Progenitor cell of endocrine pancreas (in vitro differentiated cells): ENCODE results near the gene ACP5. TPM values are rescaled to one million over a fixed set of nuclear protein-coding genes. Genes with fewer than 3 reads are reported as not detected.
A peak's percentile ranks its signal among the peaks of the same experiment; 100 is the strongest.

Experiments used
- DNase-seq: peaks from one replicate; pipeline ENCODE4 v3.0.0; 2021; ENCODE audit warnings: low spot score; ENCODE audit not compliant: unreplicated experiment
- H3K27ac Mint-ChIP-seq: 2 replicates; pipeline ENCODE4 v1.8.0; 2021; ENCODE audit warnings: mild to moderate bottlenecking, moderate library complexity, mixed read lengths
- H3K27me3 Mint-ChIP-seq: 2 replicates; pipeline ENCODE4 v1.8.0; 2021; ENCODE audit warnings: mixed read lengths
- H3K36me3 Mint-ChIP-seq: 2 replicates; pipeline ENCODE4 v1.8.0; 2022; ENCODE audit warnings: mixed read lengths; ENCODE audit not compliant: insufficient read depth
- H3K4me1 Mint-ChIP-seq: 2 replicates; pipeline ENCODE4 v1.8.0; 2021; ENCODE audit warnings: low read depth, mixed read lengths
- H3K4me3 Mint-ChIP-seq: 2 replicates; pipeline ENCODE4 v1.8.0; 2021; ENCODE audit warnings: low read depth, mild to moderate bottlenecking, moderate library complexity, mixed read lengths
- H3K9me3 Mint-ChIP-seq: 2 replicates; pipeline ENCODE4 v1.8.0; 2021; ENCODE audit warnings: low read depth, mixed read lengths
- total RNA-seq: library from RNA; stranded (reverse); gene quantifications from 2 replicates; pipeline ENCODE4 v1.2.1, GENCODE V29; 2021
- TF ChIP-seq, protein P1 (sequence below): fragments of 200-600 bp; sonication (generic); IDR thresholded peaks from one replicate; pipeline ENCODE4 v1.5.0; 2021; ENCODE audit warnings: antibody characterized with exemption, mild to moderate bottlenecking; ENCODE audit not compliant: unreplicated experiment

ACP5 gene
- total RNA-seq, 1 donor from 2014 or later = 1.6 TPM

DNA sequence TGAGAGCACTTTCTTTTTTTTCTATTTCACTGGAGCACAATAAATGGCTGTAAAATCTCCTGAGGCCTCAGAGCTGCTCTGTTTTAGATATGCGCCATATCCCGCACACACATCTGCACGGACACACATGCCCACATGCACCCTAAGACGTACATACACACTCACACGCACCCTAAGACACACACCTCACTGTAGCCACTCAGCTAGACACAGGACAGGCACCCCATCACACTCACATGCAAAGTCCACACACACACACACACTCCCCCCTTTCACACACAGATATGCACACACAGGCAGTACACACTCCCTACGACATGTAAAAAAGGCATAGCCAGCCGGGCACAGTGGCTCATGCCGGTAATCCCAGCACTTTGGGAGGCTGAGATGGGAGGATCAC, 27.2 kb downstream of the ACP5 start:
- Mint-ChIP-seq H3K9me3 (no peaks in the 10 kb centered on the region), H3K27me3 (no peaks in the 10 kb centered on the region), H3K4me1 (no peaks in the 10 kb centered on the region), H3K4me3 (no peak overlapping the region), H3K36me3 (no peaks in the 10 kb centered on the region), H3K27ac (peak overlapping the region; percentile 78)
- no peak for DNase-seq
- TF ChIP-seq, protein P1, sequence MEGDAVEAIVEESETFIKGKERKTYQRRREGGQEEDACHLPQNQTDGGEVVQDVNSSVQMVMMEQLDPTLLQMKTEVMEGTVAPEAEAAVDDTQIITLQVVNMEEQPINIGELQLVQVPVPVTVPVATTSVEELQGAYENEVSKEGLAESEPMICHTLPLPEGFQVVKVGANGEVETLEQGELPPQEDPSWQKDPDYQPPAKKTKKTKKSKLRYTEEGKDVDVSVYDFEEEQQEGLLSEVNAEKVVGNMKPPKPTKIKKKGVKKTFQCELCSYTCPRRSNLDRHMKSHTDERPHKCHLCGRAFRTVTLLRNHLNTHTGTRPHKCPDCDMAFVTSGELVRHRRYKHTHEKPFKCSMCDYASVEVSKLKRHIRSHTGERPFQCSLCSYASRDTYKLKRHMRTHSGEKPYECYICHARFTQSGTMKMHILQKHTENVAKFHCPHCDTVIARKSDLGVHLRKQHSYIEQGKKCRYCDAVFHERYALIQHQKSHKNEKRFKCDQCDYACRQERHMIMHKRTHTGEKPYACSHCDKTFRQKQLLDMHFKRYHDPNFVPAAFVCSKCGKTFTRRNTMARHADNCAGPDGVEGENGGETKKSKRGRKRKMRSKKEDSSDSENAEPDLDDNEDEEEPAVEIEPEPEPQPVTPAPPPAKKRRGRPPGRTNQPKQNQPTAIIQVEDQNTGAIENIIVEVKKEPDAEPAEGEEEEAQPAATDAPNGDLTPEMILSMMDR = no peak

DNA sequence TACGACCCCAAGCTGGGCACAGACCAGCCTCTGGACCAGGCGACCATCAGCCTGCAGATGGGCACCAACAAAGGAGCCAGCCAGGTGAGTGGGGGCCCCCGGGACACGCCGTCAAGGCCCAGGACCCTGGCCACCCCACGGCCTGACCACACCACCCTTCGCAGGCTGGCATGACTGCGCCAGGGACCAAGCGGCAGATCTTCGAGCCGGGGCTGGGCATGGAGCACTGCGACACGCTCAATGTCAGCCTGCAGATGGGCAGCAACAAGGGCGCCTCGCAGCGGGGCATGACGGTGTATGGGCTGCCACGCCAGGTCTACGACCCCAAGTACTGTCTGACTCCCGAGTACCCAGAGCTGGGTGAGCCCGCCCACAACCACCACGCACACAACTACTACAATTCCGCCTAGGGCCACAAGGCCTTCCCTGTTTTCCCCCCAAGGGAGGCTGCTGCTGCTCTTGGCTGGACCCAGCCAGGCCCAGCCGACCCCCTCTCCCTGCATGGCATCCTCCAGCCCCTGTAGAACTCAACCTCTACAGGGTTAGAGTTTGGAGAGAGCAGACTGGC, 28.0 kb downstream of the ACP5 start:
- Mint-ChIP-seq H3K27ac (no peak overlapping the region), H3K4me1 (no peaks in the 10 kb centered on the region), H3K9me3 (no peaks in the 10 kb centered on the region), H3K4me3 (no peak overlapping the region), H3K36me3 (no peaks in the 10 kb centered on the region), H3K27me3 (no peaks in the 10 kb centered on the region)
- TF ChIP-seq, protein P1 = no peak
- DNase-seq = no peak

DNA sequence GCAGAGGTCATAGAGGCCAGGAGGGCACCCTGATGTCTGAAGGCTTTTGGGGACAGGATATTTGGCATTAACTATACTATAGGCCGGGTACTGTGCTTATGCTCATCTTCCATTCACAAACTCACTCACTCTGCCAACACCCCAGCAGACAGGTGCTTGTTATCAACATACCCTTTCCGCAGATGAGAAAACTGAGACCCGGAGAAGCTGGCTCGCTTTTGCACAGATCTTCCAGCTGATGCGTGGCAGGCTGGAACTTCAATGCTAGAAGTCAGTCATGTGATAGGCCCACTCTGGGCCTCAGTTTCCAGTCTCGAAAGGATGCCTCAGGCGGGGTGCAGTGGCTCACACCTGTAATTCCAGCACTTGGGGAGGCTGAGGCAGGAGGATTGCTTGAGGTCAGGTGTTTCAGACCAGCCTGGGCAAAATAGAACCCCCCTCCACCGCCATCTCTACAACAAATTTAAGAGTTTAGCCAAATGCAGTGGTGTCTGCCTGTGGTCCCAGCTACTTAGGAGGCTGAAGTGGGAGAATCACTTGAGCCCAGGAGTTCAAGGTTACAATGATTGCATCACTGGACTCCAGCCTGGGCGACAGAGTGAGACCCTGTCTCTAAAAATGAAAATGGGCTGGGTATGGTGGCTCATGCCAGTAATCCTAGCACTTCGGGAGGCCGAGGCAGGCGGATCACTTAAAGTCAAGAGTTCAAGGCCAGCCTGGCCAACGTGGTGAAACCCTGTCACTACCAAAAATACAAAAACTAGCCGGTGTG, 29.3 kb downstream of the ACP5 start:
- H3K27me3 Mint-ChIP-seq = no peaks in the 10 kb centered on the region
- no peaks in the 10 kb centered on the region for H3K36me3 Mint-ChIP-seq
- no peaks in the 10 kb centered on the region for H3K4me1 Mint-ChIP-seq
- DNase-seq = no peak
- H3K4me3 Mint-ChIP-seq = no peak overlapping the region
- TF ChIP-seq, protein P1 = no peak
- no peaks in the 10 kb centered on the region for H3K9me3 Mint-ChIP-seq
- H3K27ac Mint-ChIP-seq = no peak overlapping the region

DNA sequence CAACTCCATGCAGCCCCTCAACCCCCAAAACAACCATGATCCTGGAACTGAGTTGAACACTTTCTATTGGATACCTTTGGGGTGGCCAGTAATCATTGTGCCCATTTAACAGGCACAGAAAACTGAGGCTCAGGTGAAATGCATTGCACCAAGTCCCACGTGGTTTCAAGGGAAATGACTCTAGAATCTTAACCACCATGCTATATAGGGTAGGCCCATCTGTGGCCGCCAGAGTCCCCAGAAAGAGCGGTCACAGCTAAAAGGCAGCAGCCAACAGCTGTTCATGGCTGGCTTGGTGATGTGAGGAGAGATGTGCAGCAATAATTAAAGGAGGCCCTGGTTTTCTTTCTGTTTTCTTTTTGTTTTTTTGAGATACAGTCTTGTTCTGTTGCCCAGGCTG, 36.2 kb downstream of the ACP5 start:
- TF ChIP-seq, protein P1 = no peak
- H3K36me3 Mint-ChIP-seq = no peaks in the 10 kb centered on the region
- H3K4me3 Mint-ChIP-seq = no peak overlapping the region
- H3K27me3 Mint-ChIP-seq = peaks cover 17% of the 10 kb centered on the region
- H3K9me3 Mint-ChIP-seq = no peaks in the 10 kb centered on the region
- no peak for DNase-seq
- no peak overlapping the region for H3K27ac Mint-ChIP-seq
- H3K4me1 Mint-ChIP-seq = peaks cover 3% of the 10 kb centered on the region

DNA sequence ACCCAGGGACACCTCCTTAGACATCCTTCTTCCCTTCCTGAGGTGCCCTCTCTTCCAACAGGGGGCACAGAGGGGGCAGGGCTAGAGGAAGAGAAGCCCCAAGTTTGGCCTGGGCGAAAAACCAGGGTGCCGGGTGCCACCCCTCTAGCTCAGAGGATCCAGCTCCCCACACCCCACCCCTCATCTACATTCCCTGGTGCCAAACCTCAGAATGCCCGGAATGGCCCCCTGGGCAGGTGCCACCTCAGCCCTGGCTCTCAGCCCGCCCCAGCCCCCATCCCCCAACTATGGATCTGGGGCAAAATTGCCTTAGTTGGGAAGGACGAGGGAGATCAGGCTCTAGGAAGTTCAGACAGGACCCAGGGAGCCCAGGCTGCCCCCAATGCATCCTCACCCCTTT, 36.8 kb downstream of the ACP5 start:
- TF ChIP-seq, protein P1 = no peak
- Mint-ChIP-seq H3K4me1 (peaks cover 4% of the 10 kb centered on the region), H3K4me3 (no peak overlapping the region), H3K27me3 (peaks cover 18% of the 10 kb centered on the region), H3K36me3 (no peaks in the 10 kb centered on the region), H3K27ac (no peak overlapping the region), H3K9me3 (no peaks in the 10 kb centered on the region)
- DNase-seq = no peak
